Measurements from ENCODE around the gene NOXA1.

DNA sequence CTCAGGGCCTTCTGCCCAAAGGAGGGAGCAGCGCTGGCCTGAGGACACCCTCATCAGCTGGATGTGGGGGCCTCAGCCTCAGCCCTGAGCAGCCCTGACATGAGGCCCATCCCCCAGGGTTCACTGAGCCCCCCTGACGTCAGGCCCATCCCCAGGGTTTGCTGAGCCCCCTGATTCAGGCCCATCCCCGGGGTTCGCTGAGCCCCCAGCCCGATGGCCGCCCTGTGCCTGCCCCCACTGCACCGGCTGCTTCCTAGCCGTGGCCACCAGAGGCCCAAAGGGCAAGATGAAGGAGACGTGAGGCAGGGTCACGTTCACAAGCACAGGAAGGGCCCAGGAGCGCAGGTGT lies 55.4 kb downstream of the NOXA1 start:
- TF ChIP-seq, protein P1, sequence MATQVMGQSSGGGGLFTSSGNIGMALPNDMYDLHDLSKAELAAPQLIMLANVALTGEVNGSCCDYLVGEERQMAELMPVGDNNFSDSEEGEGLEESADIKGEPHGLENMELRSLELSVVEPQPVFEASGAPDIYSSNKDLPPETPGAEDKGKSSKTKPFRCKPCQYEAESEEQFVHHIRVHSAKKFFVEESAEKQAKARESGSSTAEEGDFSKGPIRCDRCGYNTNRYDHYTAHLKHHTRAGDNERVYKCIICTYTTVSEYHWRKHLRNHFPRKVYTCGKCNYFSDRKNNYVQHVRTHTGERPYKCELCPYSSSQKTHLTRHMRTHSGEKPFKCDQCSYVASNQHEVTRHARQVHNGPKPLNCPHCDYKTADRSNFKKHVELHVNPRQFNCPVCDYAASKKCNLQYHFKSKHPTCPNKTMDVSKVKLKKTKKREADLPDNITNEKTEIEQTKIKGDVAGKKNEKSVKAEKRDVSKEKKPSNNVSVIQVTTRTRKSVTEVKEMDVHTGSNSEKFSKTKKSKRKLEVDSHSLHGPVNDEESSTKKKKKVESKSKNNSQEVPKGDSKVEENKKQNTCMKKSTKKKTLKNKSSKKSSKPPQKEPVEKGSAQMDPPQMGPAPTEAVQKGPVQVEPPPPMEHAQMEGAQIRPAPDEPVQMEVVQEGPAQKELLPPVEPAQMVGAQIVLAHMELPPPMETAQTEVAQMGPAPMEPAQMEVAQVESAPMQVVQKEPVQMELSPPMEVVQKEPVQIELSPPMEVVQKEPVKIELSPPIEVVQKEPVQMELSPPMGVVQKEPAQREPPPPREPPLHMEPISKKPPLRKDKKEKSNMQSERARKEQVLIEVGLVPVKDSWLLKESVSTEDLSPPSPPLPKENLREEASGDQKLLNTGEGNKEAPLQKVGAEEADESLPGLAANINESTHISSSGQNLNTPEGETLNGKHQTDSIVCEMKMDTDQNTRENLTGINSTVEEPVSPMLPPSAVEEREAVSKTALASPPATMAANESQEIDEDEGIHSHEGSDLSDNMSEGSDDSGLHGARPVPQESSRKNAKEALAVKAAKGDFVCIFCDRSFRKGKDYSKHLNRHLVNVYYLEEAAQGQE (IDR thresholded peaks at IDR 0.05; ENCODE audit: borderline replicate concordance), result no peak
- TF ChIP-seq, protein P2, sequence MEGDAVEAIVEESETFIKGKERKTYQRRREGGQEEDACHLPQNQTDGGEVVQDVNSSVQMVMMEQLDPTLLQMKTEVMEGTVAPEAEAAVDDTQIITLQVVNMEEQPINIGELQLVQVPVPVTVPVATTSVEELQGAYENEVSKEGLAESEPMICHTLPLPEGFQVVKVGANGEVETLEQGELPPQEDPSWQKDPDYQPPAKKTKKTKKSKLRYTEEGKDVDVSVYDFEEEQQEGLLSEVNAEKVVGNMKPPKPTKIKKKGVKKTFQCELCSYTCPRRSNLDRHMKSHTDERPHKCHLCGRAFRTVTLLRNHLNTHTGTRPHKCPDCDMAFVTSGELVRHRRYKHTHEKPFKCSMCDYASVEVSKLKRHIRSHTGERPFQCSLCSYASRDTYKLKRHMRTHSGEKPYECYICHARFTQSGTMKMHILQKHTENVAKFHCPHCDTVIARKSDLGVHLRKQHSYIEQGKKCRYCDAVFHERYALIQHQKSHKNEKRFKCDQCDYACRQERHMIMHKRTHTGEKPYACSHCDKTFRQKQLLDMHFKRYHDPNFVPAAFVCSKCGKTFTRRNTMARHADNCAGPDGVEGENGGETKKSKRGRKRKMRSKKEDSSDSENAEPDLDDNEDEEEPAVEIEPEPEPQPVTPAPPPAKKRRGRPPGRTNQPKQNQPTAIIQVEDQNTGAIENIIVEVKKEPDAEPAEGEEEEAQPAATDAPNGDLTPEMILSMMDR (IDR thresholded peaks at IDR 0.05; ENCODE audit: poor library complexity, severe bottlenecking), result no peak
- TF ChIP-seq EZH2 (IDR thresholded peaks at IDR 0.05; ENCODE audit: borderline replicate concordance, insufficient read depth, low read length, poor library complexity, severe bottlenecking) (no peak), RAD21 (conservative IDR thresholded peaks at IDR 0.05) (no peak), POLR2AphosphoS5 (IDR thresholded peaks at IDR 0.05) (no peak), TAF1 (IDR thresholded peaks at IDR 0.05; ENCODE audit: low read depth) (no peak), MXI1 (conservative IDR thresholded peaks at IDR 0.05; ENCODE audit: poor library complexity, severe bottlenecking) (no peak)

Data from neural cell (in vitro differentiated cells).